GM19240 (cell line): ENCODE measurements around the gene SRRM1.
"Not testable (repeated sequence)": the region's sequence is repeated elsewhere in the genome, so short reads cannot be mapped to it uniquely, and the experiment has no call there.

Experiments used
- DNase-seq: peaks from one replicate; pipeline ENCODE4 v3.0.0; 2011; ENCODE audit warnings: low spot score; ENCODE audit not compliant: insufficient read length

SRRM1 gene

GRCh38 chr1:24693827-24694379 is 50.8 kb downstream of the SRRM1 start:
- DNase-seq: no peak

DNA sequence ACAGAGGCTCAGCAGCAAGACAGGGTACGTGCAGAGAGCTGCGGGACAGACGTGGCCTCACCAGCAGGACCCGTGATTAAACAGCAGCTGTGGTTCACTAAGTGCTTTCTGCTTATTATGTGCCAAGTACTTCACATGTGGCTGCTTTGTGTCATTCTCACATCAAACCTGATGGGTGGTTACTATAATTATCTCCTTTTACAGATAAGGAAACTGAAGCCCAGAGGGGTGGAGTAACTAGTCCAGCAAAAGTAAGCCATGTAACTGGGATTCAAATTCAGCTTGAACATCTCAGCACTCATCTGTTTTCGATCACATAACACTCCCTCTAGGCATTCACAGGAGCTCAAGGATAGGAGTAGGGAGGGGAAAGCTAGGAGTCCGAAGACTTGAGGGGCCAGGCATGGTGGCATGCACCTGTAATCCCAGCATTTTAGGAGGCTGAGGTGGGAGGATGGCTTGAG is 51.3 kb downstream of the SRRM1 start:
- DNase-seq: no peak

GRCh38 chr1:24695202-24695974 is 52.3 kb downstream of the SRRM1 start:
- DNase-seq: no peak

DNA sequence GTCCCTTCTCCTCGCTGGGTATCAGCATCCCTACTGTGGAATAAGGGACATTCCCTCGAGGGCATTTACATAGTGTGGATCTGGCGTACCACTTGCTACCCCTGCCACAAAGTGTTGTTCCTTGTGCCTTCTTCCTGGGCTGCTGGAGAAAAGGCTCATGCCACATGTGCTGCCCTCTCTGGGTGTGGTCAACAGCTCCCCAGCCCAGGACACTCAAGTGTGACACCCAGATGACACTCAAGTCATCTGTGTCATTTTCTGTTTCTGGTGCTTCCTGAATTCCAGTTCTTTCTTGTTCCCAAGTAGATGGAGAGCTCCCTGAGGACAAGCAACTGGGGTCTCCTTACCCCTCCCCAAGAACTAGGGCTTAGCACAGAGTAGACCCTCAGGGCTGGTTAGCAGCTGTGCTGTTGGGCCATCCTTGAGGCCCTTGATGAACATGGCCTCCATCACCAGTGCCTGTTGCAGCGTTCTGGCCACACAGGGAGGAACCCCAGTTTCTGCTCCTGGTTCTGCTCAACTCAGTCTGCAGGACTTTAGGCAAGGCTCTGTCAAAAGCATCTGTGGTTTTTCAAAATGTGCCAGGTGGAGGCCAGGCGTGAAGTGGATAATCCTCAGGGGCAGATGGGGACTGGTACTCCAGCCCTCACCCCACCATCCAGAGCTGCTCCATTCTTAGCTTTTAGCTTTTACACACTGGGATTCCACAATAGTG is 53.1 kb downstream of the SRRM1 start:
- DNase-seq: no peak

DNA sequence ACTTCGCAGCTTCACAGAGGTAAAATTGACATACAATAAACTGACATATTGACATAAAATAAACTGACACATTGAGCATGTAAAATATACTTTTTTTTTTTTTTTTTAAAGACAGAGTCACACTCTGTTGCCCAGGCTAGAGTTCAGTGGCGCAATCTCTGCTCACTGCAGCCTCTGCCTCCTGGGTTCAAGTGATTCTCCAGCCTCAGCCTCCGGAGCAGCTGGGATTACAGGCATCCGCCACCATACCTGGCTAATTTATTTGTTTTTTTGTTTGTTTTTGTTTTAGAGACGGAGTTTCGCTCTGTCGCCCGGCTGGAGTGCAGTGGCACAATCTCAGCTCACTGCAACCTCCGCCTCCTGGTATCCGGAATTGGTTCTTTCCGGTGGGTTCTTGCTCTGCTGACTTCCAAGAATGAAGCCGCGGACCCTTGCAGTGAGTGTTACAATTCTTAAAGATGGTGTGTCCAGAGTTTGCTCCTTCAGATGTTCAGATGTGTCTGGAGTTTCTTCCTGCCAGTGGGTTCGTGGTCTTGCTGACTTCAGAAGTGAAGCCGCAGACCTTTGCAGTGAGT is 53.7 kb downstream of the SRRM1 start:
- no peak for DNase-seq

DNA sequence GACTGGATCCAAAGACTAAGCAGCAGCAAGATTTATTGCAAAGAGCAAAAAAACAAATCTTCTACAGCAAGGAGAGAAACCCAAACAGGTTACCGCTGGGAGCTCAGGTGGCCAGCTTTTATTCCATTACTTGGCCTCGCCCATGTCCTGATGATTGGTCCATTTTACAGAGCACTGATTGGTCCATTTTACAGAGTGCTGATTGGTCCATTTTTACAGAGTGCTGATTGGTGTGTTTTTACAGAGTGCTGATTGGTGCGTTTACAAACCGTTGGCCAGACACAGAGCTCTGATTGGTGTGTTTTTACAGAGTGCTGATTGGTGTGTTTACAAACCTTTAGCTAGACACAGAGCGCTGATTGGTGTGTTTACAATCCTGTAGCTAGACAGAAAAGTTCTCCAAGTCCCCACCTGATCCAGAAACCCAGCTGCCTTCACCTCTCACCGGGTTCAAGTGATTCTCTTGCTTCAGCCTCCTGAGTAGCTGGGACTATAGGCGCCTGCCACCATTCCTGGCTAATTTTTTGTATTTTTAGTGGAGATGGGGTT is 54.4 kb downstream of the SRRM1 start:
- DNase-seq: not testable (repeated sequence)

GRCh38 chr1:24698326-24698725 is 55.2 kb downstream of the SRRM1 start:
- not testable (repeated sequence) for DNase-seq

DNA sequence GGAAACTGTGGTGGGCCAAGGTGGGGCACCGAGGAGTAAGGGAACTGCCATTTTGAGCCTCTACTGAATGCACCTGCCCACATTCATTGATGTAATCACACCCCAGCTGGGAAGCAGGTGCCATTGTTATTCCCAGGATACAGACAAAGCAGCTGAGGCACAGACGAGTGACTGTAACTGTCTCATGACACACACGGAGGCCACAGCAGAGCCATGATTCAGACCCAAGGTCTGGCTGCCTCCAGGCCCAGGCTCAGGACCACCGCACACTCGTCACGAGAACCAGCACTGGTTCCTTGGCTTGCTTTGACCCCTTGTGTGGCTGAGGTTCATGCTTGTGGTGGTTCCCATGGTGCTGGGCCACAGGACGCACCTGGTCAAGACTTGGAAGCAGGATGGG is 56.5 kb downstream of the SRRM1 start:
- DNase-seq: no peak

GRCh38 chr1:24702511-24703293 is 59.6 kb downstream of the SRRM1 start:
- DNase-seq: no peak

GRCh38 chr1:24704411-24705259 is 61.5 kb downstream of the SRRM1 start:
- DNase-seq: no peak

DNA sequence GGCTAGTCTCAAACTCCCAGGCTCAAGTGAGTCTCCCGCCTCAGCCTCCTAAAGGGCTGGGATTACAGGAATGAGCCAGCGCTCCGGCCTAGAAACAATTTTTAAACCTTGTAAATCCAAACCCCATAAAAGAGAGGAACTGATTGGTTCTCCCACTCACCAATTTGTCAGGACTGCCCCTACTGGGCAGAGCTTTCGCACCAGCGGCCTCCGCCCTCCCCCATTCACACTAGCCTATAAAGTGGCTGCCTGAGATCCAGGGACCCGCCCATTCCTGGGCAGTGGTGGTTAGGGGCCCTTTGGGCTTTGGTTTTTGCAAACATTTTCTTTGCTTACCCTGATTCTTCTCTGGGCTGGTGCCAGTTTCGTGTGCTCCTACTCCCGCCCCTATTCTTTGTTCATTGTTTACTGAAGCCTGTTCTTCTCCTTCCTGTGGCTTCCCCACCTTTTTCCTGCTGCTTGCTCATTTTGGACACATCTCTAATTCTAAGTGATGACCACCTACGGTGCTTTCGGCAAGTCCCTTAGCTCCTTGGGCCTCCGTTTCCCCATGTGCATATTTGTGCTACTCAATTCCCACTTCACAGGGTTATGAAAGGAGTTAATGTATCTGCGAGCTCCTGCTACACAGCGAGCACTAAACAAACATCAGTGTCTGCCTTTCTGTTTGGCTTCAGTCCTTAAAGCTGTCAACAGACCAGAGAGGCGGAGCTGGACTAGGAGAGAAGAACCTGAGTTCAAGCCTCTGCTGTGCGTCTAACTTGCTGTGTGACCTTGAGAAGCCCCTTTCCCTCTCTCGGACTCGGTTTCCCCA is 62.4 kb downstream of the SRRM1 start:
- no peak for DNase-seq

GRCh38 chr1:24706074-24706389 is 62.9 kb downstream of the SRRM1 start:
- DNase-seq: not testable (repeated sequence)

DNA sequence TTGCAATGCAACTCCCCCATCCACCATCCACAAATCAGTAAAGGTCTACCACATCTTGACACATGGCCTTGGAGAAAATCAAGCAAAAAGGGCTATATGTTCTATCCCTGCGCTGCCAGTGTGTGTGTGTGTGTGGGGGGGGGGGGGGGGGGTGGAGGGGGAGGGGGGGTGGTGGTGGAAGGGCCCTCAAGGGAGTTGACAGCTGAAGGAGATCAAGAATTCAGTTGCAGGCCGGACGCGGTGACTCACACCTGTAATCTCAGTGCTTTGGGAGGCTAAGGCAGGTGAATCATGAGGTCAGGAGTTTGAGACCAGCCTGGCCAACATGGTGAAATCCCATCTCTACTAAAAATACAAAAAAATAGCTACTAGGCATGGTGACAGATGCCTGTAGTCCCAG is 64.6 kb downstream of the SRRM1 start:
- DNase-seq: no peak

DNA sequence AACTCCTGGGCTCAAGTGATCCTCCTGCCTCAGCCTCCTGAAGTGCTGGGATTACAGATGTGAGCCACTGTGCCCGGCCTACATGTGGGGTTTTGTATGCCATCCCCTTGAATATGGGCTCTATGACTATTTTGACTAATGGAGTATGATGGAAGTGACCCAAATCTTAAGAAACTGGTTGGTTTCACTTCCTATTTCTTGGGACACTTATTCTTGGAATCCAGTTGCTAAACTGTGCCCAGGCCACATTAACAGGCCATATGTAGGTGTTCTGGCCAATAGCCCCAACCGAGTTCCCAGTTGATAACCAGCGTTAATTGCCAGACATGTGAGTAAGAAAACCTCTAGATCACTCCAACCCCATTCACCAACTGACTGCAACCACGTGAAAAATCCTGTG is 65.8 kb downstream of the SRRM1 start:
- no peak for DNase-seq

DNA sequence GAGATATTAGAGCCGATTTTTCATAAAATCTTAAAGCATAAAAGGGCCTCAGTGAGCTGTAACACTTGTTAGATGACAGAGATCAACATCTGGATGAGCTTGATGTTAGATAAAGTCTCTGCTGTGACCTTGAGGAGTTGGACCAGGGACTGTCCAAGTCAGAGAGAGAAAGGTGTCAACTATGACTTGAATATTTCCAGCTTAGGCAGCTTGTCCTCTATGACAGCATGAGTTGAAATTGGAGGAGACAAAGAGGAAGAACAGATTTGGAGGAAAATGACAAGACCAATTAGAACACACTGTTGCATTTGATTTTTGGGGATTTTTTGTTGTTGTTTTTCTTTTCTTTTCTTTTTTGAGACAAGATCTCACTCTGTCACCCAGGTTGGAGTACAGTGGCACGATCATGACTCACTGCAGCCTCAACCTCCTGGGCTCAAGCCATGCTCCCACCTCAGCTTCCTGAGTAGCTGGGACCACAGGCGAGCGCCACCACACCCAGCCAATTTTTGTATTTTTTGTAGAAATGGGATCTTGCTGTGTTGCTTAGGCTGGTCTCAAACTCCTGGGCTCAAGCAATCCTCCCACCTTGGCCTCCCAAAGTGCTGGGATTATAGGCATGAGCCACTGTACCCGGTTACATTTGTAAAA is 66.8 kb downstream of the SRRM1 start:
- no peak for DNase-seq

DNA sequence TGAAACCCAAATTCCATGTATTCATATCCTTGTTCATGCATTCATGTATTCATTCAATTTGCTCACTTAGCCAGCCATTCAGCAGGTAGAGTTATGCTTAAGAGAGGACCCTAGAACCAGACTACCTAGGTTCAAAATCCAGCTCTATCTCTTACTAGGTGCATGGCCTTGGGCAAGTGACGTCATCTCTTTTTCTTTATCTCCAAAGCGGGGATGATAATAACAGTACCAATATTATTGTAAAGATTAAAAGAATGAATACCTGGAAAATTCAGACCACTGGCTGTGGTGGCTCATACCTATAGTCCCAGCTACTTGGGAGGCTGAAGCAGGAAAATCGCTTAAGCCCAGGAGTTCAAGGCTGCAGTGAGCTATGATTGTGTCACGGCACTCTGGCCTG is 68.2 kb downstream of the SRRM1 start:
- DNase-seq: no peak

GRCh38 chr1:24713176-24713575 is 70.1 kb downstream of the SRRM1 start:
- no peak for DNase-seq

DNA sequence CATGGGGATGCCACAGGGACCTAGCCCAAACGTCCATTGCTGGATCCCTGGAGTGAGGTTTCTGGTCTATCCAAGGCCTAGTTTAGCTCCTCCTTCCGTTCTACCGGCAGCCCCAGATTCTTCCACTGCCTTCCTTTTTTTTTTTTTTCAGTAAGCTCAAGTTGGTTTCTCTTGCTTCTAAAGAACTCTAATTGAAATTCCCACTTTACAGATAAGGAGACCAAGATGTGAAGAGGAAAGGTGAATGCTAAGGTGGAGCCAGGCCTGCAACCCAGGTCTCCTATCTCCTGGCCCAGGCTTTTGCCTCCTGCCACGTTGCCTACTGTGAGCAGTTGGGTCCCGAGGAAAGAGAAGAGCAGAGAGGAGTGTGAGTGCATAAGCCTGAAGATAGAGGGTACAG is 70.6 kb downstream of the SRRM1 start:
- DNase-seq: no peak
